Activated CD4-positive, alpha-beta T cell treated with anti-CD3 and anti-CD28 coated beads, Interleukin-2, amount 50 U/mL, for 1 hour (primary cell): Measurements from ENCODE around the gene FXYD4.
"Not testable (repeated sequence)": the region's sequence is repeated elsewhere in the genome, so short reads cannot be mapped to it uniquely, and the experiment has no call there.

Source experiments
- DNase-seq: peaks from one replicate; pipeline ENCODE4 v3.0.0-alpha.2; 2020

The FXYD4 gene

DNA sequence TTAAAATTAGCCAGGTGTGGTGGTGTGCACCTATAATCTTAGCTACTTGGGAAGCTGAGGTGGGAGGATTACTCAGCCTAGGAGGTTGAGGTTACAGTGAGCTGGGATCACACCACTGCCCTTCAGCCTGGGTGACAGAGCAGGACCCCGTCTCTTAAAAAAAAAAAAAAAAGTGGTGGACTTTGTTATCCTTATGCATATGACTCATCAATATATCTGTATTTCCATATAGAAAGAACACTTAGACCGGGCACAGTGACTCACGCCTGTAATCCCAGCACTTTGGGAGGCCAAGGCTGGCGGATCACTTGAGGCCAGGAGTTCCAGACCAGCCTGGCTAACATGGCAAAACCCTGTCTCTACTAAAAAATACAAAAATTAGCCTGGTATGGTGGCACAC, 50.5 kb downstream of the FXYD4 start:
- not testable (repeated sequence) for DNase-seq

GRCh38 chr10:43424416-43424815, 53.0 kb downstream of the FXYD4 start:
- DNase-seq = no peak
